ENCODE data around the gene DISP2. TPM values are rescaled to one million over a fixed set of nuclear protein-coding genes. Genes with fewer than 3 reads are reported as not detected.

DISP2 gene
- total and polyA plus RNA-seq, 2 of the 8 experiments (the other 6 are each of a cell fraction or from before 2014, with no cell fraction given): 0.45 to 1.2 TPM

DNA sequence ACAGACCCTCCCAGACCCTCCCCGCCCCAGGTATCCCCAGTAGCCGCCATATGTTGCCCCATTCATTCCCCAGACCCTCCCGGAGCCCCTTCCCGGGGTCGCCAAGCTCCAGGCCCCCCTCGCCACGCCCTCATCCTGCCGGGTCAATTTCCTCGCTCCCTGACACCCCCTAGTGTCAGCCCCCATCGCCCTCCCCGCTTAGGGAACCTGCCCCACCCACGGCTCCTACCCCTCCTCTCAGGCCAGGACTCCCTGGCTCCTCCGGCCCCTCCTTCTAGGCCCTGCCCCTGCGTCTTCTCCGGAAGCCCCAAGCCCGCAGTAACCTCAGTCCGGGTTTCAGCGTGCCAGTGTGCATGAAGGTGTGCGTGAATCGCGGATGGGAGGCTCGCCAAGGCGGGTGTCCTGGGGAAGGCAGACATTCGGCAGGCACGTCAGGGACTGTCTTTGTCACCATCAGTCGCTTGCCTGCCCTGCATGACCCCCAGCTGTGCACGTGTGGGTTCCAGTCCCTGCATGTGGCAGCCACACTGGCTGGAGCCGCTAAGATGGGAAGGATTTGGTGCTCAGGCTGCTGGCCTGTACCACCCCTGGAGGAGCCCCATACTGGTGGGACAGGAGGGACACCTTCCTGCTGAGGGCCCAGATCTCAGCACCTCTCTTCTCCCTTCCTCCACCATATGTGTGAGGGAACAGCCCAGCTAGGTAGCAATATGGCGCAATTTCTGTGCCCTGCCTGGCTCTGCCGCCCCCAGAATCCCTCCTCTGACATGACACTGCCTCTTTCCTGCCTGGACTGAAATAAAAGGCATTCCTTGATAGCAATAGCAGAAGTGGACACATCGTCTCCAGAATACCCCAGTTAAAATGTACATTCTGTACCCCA, 693 bp downstream of the DISP2 start (continued):
- TF ChIP-seq, protein P1, sequence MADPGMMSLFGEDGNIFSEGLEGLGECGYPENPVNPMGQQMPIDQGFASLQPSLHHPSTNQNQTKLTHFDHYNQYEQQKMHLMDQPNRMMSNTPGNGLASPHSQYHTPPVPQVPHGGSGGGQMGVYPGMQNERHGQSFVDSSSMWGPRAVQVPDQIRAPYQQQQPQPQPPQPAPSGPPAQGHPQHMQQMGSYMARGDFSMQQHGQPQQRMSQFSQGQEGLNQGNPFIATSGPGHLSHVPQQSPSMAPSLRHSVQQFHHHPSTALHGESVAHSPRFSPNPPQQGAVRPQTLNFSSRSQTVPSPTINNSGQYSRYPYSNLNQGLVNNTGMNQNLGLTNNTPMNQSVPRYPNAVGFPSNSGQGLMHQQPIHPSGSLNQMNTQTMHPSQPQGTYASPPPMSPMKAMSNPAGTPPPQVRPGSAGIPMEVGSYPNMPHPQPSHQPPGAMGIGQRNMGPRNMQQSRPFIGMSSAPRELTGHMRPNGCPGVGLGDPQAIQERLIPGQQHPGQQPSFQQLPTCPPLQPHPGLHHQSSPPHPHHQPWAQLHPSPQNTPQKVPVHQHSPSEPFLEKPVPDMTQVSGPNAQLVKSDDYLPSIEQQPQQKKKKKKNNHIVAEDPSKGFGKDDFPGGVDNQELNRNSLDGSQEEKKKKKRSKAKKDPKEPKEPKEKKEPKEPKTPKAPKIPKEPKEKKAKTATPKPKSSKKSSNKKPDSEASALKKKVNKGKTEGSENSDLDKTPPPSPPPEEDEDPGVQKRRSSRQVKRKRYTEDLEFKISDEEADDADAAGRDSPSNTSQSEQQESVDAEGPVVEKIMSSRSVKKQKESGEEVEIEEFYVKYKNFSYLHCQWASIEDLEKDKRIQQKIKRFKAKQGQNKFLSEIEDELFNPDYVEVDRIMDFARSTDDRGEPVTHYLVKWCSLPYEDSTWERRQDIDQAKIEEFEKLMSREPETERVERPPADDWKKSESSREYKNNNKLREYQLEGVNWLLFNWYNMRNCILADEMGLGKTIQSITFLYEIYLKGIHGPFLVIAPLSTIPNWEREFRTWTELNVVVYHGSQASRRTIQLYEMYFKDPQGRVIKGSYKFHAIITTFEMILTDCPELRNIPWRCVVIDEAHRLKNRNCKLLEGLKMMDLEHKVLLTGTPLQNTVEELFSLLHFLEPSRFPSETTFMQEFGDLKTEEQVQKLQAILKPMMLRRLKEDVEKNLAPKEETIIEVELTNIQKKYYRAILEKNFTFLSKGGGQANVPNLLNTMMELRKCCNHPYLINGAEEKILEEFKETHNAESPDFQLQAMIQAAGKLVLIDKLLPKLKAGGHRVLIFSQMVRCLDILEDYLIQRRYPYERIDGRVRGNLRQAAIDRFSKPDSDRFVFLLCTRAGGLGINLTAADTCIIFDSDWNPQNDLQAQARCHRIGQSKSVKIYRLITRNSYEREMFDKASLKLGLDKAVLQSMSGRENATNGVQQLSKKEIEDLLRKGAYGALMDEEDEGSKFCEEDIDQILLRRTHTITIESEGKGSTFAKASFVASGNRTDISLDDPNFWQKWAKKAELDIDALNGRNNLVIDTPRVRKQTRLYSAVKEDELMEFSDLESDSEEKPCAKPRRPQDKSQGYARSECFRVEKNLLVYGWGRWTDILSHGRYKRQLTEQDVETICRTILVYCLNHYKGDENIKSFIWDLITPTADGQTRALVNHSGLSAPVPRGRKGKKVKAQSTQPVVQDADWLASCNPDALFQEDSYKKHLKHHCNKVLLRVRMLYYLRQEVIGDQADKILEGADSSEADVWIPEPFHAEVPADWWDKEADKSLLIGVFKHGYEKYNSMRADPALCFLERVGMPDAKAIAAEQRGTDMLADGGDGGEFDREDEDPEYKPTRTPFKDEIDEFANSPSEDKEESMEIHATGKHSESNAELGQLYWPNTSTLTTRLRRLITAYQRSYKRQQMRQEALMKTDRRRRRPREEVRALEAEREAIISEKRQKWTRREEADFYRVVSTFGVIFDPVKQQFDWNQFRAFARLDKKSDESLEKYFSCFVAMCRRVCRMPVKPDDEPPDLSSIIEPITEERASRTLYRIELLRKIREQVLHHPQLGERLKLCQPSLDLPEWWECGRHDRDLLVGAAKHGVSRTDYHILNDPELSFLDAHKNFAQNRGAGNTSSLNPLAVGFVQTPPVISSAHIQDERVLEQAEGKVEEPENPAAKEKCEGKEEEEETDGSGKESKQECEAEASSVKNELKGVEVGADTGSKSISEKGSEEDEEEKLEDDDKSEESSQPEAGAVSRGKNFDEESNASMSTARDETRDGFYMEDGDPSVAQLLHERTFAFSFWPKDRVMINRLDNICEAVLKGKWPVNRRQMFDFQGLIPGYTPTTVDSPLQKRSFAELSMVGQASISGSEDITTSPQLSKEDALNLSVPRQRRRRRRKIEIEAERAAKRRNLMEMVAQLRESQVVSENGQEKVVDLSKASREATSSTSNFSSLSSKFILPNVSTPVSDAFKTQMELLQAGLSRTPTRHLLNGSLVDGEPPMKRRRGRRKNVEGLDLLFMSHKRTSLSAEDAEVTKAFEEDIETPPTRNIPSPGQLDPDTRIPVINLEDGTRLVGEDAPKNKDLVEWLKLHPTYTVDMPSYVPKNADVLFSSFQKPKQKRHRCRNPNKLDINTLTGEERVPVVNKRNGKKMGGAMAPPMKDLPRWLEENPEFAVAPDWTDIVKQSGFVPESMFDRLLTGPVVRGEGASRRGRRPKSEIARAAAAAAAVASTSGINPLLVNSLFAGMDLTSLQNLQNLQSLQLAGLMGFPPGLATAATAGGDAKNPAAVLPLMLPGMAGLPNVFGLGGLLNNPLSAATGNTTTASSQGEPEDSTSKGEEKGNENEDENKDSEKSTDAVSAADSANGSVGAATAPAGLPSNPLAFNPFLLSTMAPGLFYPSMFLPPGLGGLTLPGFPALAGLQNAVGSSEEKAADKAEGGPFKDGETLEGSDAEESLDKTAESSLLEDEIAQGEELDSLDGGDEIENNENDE (IDR thresholded peaks at IDR 0.05; ENCODE audit: insufficient replicate concordance, low read length): no peak
- TF ChIP-seq SAP30 (IDR thresholded peaks at IDR 0.05; ENCODE audit: insufficient read depth, insufficient replicate concordance, low read length) (peak; percentile 62), SIX5 (IDR thresholded peaks at IDR 0.05; ENCODE audit: low read depth, low read length) (no peak), KDM4A (IDR thresholded peaks at IDR 0.05; ENCODE audit: low read depth, low read length, severe bottlenecking) (peak; percentile 41), JUN (IDR thresholded peaks at IDR 0.05; ENCODE audit: low read depth, low read length) (no peak), POLR2AphosphoS5 (IDR thresholded peaks at IDR 0.05; ENCODE audit: low read depth, low read length) (no peak), SP1 (IDR thresholded peaks at IDR 0.05; ENCODE audit: low read depth, low read length) (no peak), EGR1 (IDR thresholded peaks at IDR 0.05; ENCODE audit: borderline replicate concordance, low read depth, low read length) (no peak), SIN3A (conservative IDR thresholded peaks at IDR 0.05 in 1 of 2, IDR thresholded peaks at IDR 0.05 in 1 of 2; ENCODE audit: low read depth in 1 of 2, low read length in 2 of 2) (no peak; a peak in 1 of 4 replicates), TEAD4 (IDR thresholded peaks at IDR 0.05; ENCODE audit: low read depth, low read length) (no peak)

All from H1 (cell line).